OCI-LY7 (cell line): Measurements from ENCODE around the gene SLA2. TPM values are rescaled to one million over a fixed set of nuclear protein-coding genes. Genes with fewer than 3 reads are reported as not detected.
A peak's percentile ranks its signal among the peaks of the same experiment; 100 is the strongest.

Experiments used
- BruUV-seq: library from RNA; stranded (reverse); fragments of 400-500 nt; replicated peaks from 2 replicates; lab custom pipeline; 2021; lab: Mats Ljungman, UMichigan
- CTCF ChIA-PET: fragments of 300-600 bp; sonication (Branson Sonifier 250); formaldehyde crosslinking; loops from one replicate; lab custom pipeline; 2022; ENCODE audit warnings: antibody characterized with exemption; ENCODE audit not compliant: unreplicated experiment; lab: Charles Lee
- POLR2A ChIA-PET: fragments of 300-600 bp; sonication (Branson Sonifier 250); formaldehyde crosslinking; loops from one replicate; lab custom pipeline; 2022; ENCODE audit warnings: antibody characterized with exemption; lab: Charles Lee
- DNase-seq: peaks from one replicate; pipeline ENCODE4 v3.0.0-alpha.2; 2015; ENCODE audit warnings: low spot score
- H2AFZ ChIP-seq: fragments of 200-600 bp; sonication (generic), shearing (Covaris generic); 2 replicates; pipeline ENCODE4 v1.6.1; 2014; ENCODE audit warnings: mild to moderate bottlenecking, antibody characterized with exemption, low read length, moderate library complexity
- H3K27ac ChIP-seq: fragments of 200-600 bp; sonication (generic); 2 replicates; pipeline ENCODE4 v1.5.1; 2014; ENCODE audit warnings: mixed run types, low read depth, mild to moderate bottlenecking, moderate library complexity, low read length, inconsistent platforms; ENCODE audit not compliant: poor library complexity, severe bottlenecking
- H3K36me3 ChIP-seq: fragments of 200-600 bp; sonication (generic); 2 replicates; pipeline ENCODE4 v1.6.1; 2014; ENCODE audit warnings: mild to moderate bottlenecking, antibody characterized with exemption, low read length, moderate library complexity, mixed read lengths; ENCODE audit not compliant: insufficient read depth
- H3K4me1 ChIP-seq: fragments of 200-600 bp; sonication (generic); 2 replicates; pipeline ENCODE4 v1.5.1; 2014; ENCODE audit warnings: mild to moderate bottlenecking, low read length; ENCODE audit not compliant: insufficient read depth, poor library complexity, severe bottlenecking
- H3K4me2 ChIP-seq: fragments of 200-600 bp; sonication (generic); 2 replicates; pipeline ENCODE4 v1.6.1; 2014; ENCODE audit warnings: mild to moderate bottlenecking, low read length
- H3K4me3 ChIP-seq: fragments of 200-600 bp; sonication (generic); 2 replicates; pipeline ENCODE4 v1.5.1; 2014; ENCODE audit warnings: mild to moderate bottlenecking, low read depth, low read length; ENCODE audit not compliant: poor library complexity, severe bottlenecking
- H3K79me2 ChIP-seq: fragments of 200-600 bp; sonication (generic); 2 replicates; pipeline ENCODE4 v1.6.1; 2016; ENCODE audit warnings: low read depth, mild to moderate bottlenecking, low read length, moderate library complexity, mixed read lengths; ENCODE audit not compliant: insufficient read depth
- H3K9me2 ChIP-seq: fragments of 200-600 bp; sonication (generic); 2 replicates; pipeline ENCODE4 v1.6.1; 2016; ENCODE audit warnings: mild to moderate bottlenecking, low read length, mixed read lengths; ENCODE audit not compliant: insufficient read depth
- H3K9me3 ChIP-seq: fragments of 200-600 bp; sonication (generic); 2 replicates; pipeline ENCODE4 v1.6.1; 2014; ENCODE audit warnings: mild to moderate bottlenecking, mixed run types, low read length, mixed read lengths
- H4K20me1 ChIP-seq: fragments of 200-600 bp; sonication (generic); 2 replicates; pipeline ENCODE4 v1.6.1; 2014; ENCODE audit warnings: mild to moderate bottlenecking, antibody characterized with exemption, low read length, moderate library complexity, mixed read lengths; ENCODE audit not compliant: insufficient read depth
- EZH2phosphoT487 ChIP-seq: fragments of 200-600 bp; sonication (generic); IDR thresholded peaks from 2 replicates; pipeline ENCODE4 v1.6.1; 2018; ENCODE audit warnings: low read depth, borderline replicate concordance, mild to moderate bottlenecking, mixed run types, antibody characterized with exemption, low read length, moderate library complexity, mixed read lengths
- intact Hi-C: fragments of 100-400 bp; cut with micrococcal nuclease; formaldehyde crosslinking; loops from one replicate; pipeline ENCODE4 v1.10.0; 2022; ENCODE audit not compliant: unreplicated experiment
- total RNA-seq, 2 experiments: library from RNA; depleted of rRNA in 1 of 2; stranded (reverse); fragments of >200 nt in 1 of 2; shearing (Covaris generic) in 1 of 2; gene quantifications; 2 replicates each; pipeline ENCODE4 v1.2.3, GENCODE V29; 2014 to 2022
- TF ChIP-seq, protein P1 (sequence below): fragments of 200-600 bp; sonication (generic); conservative IDR thresholded peaks from 2 replicates; pipeline ENCODE4 v1.5.1; 2014; ENCODE audit warnings: mild to moderate bottlenecking, antibody characterized with exemption, low read length, moderate library complexity, mixed read lengths

The SLA2 gene
- total RNA-seq, 2 experiments from 2014 or later, result 2.0 to 5.0 TPM

DNA sequence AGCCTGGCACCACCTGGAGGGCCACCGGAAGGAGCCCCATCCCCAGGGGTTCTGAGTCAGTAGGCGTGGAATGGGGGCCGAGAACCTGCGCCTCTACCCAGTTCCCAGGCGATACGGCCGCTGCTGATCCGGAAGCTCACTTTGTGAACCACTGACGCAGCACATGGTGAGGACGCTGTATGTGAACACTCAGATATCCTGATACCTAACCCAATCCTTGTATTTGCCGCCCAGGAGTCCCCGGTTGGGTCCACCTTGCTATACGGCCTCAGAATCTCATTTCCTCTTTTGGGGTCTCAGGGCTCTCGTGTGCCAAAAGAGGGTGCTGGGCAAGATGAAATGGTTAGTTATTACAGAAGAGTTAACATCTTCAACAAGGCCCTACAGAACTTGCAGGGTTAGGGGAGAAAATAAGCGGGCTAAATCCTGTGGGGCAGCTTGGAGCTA is 41.0 kb downstream of the SLA2 start:
- POLR2A ChIA-PET, result interaction anchor here (0.7 to 2.6 kb wide), 7 partner anchors 10 to 651 kb away, joined by 4 to 22 read pairs (median 7); partner anchors contain the start of gene TGIF2
- Histone ChIP-seq H3K4me2 (peak overlapping the region; percentile 81), H2AFZ (peak overlapping the region; percentile 64; the same call in 1 of the 2 replicates), H3K36me3 (peaks cover 34% of the 10 kb centered on the region), H4K20me1 (peaks cover 20% of the 10 kb centered on the region; the same call in 1 of the 2 replicates), H3K4me1 (peaks cover 49% of the 10 kb centered on the region), H3K79me2 (peaks cover 32% of the 10 kb centered on the region), H3K27ac (peak overlapping the region; percentile 89), H3K9me2 (no peaks in the 10 kb centered on the region), H3K9me3 (no peaks in the 10 kb centered on the region), H3K4me3 (peak overlapping the region; percentile 99)
- DNase-seq, result peak; percentile 92
- BruUV-seq, result no TSS peak
- intact Hi-C loops, result loop anchor here (1.0 to 5.0 kb wide), 4 partner anchors 32 to 143 kb away; partner anchors contain the start of gene TGIF2
- CTCF ChIA-PET, result interaction anchor here (0.6 to 2.7 kb wide), 4 partner anchors 10 to 34 kb away, joined by 3 to 10 read pairs (median 4); no protein-coding TSS in a partner anchor
- no peak for TF ChIP-seq EZH2phosphoT487
- TF ChIP-seq, protein P1, sequence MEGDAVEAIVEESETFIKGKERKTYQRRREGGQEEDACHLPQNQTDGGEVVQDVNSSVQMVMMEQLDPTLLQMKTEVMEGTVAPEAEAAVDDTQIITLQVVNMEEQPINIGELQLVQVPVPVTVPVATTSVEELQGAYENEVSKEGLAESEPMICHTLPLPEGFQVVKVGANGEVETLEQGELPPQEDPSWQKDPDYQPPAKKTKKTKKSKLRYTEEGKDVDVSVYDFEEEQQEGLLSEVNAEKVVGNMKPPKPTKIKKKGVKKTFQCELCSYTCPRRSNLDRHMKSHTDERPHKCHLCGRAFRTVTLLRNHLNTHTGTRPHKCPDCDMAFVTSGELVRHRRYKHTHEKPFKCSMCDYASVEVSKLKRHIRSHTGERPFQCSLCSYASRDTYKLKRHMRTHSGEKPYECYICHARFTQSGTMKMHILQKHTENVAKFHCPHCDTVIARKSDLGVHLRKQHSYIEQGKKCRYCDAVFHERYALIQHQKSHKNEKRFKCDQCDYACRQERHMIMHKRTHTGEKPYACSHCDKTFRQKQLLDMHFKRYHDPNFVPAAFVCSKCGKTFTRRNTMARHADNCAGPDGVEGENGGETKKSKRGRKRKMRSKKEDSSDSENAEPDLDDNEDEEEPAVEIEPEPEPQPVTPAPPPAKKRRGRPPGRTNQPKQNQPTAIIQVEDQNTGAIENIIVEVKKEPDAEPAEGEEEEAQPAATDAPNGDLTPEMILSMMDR, result no peak

DNA sequence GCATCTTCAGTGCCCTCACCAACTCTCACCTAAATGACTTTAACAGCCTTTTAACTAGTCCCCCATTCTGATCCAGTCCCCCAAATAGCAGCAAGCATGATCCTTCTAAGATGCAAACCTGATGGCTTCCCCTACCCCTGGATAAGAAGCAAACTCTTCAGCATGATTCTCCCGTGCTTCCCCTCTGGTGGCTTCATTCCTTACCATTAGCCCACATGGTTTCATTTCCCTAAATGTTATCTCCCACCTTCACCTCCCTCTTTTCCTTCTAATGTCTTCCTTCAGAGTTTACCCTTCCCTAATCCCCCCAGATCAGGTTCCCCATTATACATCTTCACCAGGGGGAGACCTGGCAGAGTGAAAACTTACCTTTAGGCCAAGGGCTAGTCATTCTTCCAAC is 44.5 kb downstream of the SLA2 start:
- ChIA-PET CTCF (no interaction called here), POLR2A (interaction anchor here (0.7 kb wide), 1 partner anchor 15 kb away, joined by 3 read pairs; no protein-coding TSS in a partner anchor)
- H3K9me3 ChIP-seq, result no peaks in the 10 kb centered on the region
- H4K20me1 ChIP-seq, result peaks cover 6% of the 10 kb centered on the region; the same call in 1 of the 2 replicates
- BruUV-seq, result no TSS peak
- H3K79me2 ChIP-seq, result peaks cover 9% of the 10 kb centered on the region
- intact Hi-C loops, result no loop called here
- H3K27ac ChIP-seq, result no peak overlapping the region
- no peak overlapping the region for H3K4me3 ChIP-seq
- peaks cover 69% of the 10 kb centered on the region for H3K4me1 ChIP-seq
- peaks cover 17% of the 10 kb centered on the region; the same call in 1 of the 2 replicates for H3K36me3 ChIP-seq
- H3K4me2 ChIP-seq, result no peak overlapping the region
- TF ChIP-seq EZH2phosphoT487, result no peak
- TF ChIP-seq, protein P1, result no peak
- no peaks in the 10 kb centered on the region for H3K9me2 ChIP-seq
- no peak for DNase-seq
- no peak overlapping the region for H2AFZ ChIP-seq

DNA sequence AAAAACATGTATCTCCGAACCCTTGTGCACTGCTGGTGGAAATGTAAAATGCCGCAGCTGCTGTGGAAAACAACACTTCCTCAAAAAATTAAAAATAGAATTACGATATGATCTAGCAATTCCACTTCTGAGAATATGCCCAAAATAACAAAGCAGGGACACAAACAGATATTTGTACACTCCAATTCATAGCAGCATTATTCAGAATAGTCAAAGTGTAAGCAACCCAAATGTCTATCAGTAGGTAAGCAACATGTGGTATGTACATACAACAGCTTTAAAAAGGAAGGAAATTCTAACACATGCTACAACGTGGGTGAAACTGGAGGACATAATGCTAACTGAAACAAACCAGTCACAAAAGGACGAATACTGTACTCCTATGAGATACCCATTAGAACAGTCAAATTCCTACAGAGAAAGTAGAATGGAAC is 46.1 kb downstream of the SLA2 start:
- H3K27ac ChIP-seq, result peak overlapping the region; percentile 29
- CTCF ChIA-PET, result no interaction called here
- intact Hi-C loops, result no loop called here
- TF ChIP-seq EZH2phosphoT487, result no peak
- TF ChIP-seq, protein P1, result no peak
- peak overlapping the region; percentile 3; the same call in 1 of the 2 replicates for H2AFZ ChIP-seq
- H3K36me3 ChIP-seq, result peaks cover 14% of the 10 kb centered on the region; the same call in 1 of the 2 replicates
- no peaks in the 10 kb centered on the region for H3K79me2 ChIP-seq
- peak overlapping the region; percentile 49 for H3K4me2 ChIP-seq
- H3K4me3 ChIP-seq, result no peak overlapping the region
- POLR2A ChIA-PET, result interaction anchor here (0.7 kb wide), 1 partner anchor 70 kb away, joined by 4 read pairs; no protein-coding TSS in a partner anchor
- peaks cover 79% of the 10 kb centered on the region for H3K4me1 ChIP-seq
- no TSS peak for BruUV-seq
- peak; percentile 29 for DNase-seq
- no peaks in the 10 kb centered on the region for H3K9me2 ChIP-seq
- no peaks in the 10 kb centered on the region for H4K20me1 ChIP-seq
- H3K9me3 ChIP-seq, result no peaks in the 10 kb centered on the region
